Measurements from ENCODE around the gene ARVCF.
"Not testable (repeated sequence)": the region's sequence is repeated elsewhere in the genome, so short reads cannot be mapped to it uniquely, and the experiment has no call there.

ARVCF gene

DNA sequence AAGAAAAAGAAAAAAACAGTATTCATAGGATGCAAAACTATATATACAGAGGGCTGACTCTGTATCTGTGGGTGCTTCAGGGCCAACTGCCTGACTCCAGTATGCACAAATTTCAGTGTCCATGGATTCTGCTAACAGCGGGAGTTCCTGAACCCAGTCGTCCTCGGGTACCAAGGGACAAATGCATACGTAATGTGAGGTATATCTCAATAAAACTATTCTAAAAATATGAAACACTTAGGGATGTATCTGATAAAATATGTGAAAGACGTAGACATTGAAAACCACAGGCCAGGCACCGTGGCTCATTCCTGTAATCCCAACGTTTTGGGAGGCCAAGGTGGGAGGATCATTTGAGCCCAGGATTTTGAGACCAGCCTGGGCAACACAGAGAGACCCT is 88.9 kb downstream of the ARVCF start:
- no peaks in the 10 kb centered on the region for H3K9me3 Mint-ChIP-seq
- no peak overlapping the region for H3K27ac Mint-ChIP-seq
- H3K4me1 Mint-ChIP-seq: no peaks in the 10 kb centered on the region
- TF ChIP-seq, protein P1, sequence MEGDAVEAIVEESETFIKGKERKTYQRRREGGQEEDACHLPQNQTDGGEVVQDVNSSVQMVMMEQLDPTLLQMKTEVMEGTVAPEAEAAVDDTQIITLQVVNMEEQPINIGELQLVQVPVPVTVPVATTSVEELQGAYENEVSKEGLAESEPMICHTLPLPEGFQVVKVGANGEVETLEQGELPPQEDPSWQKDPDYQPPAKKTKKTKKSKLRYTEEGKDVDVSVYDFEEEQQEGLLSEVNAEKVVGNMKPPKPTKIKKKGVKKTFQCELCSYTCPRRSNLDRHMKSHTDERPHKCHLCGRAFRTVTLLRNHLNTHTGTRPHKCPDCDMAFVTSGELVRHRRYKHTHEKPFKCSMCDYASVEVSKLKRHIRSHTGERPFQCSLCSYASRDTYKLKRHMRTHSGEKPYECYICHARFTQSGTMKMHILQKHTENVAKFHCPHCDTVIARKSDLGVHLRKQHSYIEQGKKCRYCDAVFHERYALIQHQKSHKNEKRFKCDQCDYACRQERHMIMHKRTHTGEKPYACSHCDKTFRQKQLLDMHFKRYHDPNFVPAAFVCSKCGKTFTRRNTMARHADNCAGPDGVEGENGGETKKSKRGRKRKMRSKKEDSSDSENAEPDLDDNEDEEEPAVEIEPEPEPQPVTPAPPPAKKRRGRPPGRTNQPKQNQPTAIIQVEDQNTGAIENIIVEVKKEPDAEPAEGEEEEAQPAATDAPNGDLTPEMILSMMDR (IDR thresholded peaks at IDR 0.05; ENCODE audit: unreplicated experiment in 3 of 3): no peak
- no peak overlapping the region for H3K4me3 Mint-ChIP-seq
- H3K36me3 Mint-ChIP-seq (ENCODE audit: low read depth): peaks cover 3% of the 10 kb centered on the region
- peaks cover 4% of the 10 kb centered on the region for H3K27me3 Mint-ChIP-seq (ENCODE audit: low read depth)

DNA sequence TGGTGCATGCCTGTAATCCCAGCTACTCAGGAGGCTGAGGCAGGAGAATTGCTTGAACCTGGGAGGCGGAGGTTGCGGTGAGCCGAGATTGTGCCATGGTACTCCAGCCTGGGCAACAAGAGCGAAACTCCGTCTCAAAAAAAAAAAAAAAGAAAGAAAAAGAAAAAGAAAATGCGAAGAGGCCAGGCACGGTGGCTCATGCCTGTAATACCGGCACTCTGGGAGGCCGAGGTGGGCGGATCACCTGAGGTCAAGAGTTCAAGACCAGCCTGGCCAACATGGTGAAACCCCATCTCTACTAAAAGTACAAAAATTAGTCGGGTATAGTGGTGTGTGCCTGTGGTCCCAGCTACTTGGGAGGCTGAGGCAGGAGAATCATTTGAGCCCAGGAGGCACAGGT is 90.6 kb downstream of the ARVCF start:
- not testable (repeated sequence) for H3K4me1 Mint-ChIP-seq; H3K27me3 Mint-ChIP-seq (ENCODE audit: low read depth); H3K4me3 Mint-ChIP-seq; H3K9me3 Mint-ChIP-seq; H3K27ac Mint-ChIP-seq; H3K36me3 Mint-ChIP-seq (ENCODE audit: low read depth)

GRCh38 chr22:19923914-19924513 is 92.6 kb downstream of the ARVCF start:
- H3K36me3 Mint-ChIP-seq (ENCODE audit: low read depth): peaks cover 3% of the 10 kb centered on the region
- no peaks in the 10 kb centered on the region for H3K9me3 Mint-ChIP-seq
- H3K4me1 Mint-ChIP-seq: no peaks in the 10 kb centered on the region
- H3K27me3 Mint-ChIP-seq (ENCODE audit: low read depth): peaks cover 4% of the 10 kb centered on the region
- TF ChIP-seq, protein P1 (IDR thresholded peaks at IDR 0.05; ENCODE audit: unreplicated experiment in 3 of 3): no peak
- H3K27ac Mint-ChIP-seq: no peak overlapping the region
- no peak overlapping the region for H3K4me3 Mint-ChIP-seq

DNA sequence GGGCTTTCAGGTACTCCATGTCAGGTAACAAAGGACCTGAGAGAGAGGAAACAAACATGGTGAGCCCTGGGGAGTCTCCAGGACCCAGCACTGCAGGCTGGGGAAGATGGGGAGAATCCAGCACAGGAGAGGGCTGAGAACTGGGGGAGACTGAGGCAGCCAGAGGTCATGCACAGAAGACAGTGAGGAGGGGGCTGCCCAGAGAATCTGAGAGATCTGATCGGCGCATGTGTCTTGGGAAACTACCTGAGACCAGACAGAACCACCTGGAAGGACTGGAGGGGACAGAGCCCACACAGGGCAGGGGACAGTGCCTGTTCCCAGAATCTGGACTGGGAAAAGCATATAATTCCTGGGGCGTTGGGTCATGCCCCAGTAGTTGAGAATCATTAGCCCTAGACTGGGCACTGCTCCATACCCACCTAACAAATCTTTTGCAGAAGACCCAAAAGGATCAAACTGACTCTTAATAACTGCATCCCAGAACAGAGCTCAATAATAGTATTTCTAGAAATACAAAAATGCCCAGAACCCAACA is 95.0 kb downstream of the ARVCF start:
- TF ChIP-seq, protein P1 (IDR thresholded peaks at IDR 0.05; ENCODE audit: unreplicated experiment in 3 of 3): no peak
- Mint-ChIP-seq H3K27me3 (ENCODE audit: low read depth) (peaks cover 4% of the 10 kb centered on the region), H3K36me3 (ENCODE audit: low read depth) (peaks cover 7% of the 10 kb centered on the region), H3K4me1 (no peaks in the 10 kb centered on the region), H3K27ac (no peak overlapping the region), H3K9me3 (no peaks in the 10 kb centered on the region), H3K4me3 (no peak overlapping the region)

Measured in nephron (organoid).